GM19240 (cell line): ENCODE data around the gene PODN.
A peak's percentile ranks its signal among the peaks of the same experiment; 100 is the strongest.

Experiments
- DNase-seq: peaks from one replicate; pipeline ENCODE4 v3.0.0; 2011; ENCODE audit warnings: low spot score; ENCODE audit not compliant: insufficient read length

PODN gene, protein sequence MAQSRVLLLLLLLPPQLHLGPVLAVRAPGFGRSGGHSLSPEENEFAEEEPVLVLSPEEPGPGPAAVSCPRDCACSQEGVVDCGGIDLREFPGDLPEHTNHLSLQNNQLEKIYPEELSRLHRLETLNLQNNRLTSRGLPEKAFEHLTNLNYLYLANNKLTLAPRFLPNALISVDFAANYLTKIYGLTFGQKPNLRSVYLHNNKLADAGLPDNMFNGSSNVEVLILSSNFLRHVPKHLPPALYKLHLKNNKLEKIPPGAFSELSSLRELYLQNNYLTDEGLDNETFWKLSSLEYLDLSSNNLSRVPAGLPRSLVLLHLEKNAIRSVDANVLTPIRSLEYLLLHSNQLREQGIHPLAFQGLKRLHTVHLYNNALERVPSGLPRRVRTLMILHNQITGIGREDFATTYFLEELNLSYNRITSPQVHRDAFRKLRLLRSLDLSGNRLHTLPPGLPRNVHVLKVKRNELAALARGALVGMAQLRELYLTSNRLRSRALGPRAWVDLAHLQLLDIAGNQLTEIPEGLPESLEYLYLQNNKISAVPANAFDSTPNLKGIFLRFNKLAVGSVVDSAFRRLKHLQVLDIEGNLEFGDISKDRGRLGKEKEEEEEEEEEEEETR

GRCh38 chr1:53061859-53062707, at the start of gene PODN:
Gene PODN, plus strand, starts transcription at chr1:53062213. Its CDS starts 7,643 bp downstream, at chr1:53069856.
- no peak for DNase-seq

- peak; percentile 82 for DNase-seq
These were observed 47.1 kb upstream of the PODN start for GRCh38 chr1:53014791-53015507.

GRCh38 chr1:53015508-53015860, 46.5 kb upstream of the PODN start:
- DNase-seq = no peak

DNA sequence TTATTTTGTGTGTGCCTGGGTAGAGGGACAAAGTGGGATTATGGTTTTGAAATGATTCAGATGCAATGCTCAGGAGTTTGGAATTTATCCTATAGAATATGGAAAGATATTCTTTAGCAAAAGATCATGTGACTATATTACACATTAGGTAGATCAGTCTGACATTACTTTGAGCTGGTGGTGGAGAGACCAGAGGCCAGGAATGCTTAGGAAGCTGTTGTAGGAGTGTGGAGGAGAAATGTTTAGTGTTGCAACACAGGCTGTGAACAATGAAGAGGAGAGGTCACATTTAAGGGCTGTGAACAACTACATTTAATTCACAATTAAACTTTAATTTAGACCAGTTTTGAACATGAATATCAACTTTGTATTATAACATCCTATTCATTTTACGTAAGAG, 45.3 kb upstream of the PODN start:
- DNase-seq = no peak

DNA sequence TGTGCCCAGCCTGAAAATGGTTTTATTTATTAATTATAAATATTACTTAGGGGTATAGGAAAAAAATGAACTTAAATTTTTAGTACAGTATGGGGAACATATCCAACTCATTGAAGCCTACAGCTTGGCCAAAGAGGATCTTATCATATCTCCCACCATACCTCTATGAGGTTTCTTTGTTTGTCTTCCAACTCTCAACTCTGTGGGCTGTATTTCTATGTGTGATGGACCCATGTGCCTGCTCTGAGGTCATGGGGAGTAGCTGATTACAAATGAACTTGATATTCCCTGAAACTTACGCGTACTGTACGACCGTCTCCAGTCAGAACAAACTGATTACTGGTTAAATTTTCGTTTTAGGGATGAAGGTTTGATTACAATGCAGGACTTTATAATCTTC, 41.4 kb upstream of the PODN start:
- no peak for DNase-seq

GRCh38 chr1:53022179-53022578, 39.8 kb upstream of the PODN start:
- no peak for DNase-seq

DNA sequence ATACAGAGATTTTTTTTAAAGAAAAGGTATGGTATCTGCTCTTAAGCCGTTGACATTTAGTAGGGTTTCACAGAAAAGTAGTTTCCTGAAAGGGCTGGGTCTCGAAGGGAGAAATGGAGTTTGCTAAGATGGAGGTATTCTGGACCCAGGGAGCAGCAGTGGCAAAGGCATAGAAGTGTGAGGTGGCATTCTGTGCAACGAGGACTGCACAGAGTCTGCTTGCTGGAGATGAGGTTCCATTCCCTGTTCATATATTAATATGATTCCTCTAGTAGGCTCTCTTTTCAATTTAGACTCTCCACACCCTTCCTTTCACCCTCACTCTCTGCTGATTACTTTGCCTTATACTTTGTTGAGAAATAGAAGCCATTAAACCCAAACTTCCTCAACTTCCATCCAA, 38.5 kb upstream of the PODN start:
- DNase-seq = no peak

DNA sequence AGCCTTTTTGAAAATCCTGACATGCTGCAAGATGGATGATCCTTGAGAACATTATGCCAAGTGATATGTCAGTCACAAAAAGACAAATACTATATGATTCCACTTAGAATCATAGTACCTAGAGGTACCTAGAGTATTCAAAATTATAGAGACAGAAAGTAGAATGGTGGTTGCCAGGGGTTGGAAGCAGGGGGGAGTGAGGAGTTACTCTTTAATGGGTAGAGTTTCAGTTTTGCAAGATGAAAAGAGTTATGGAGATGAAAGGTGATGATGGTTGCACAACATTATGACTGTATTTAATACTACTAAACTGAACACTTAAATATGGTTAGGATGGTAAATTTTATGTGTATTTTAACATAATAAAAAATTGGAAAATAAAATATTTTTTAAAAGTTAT, 37.9 kb upstream of the PODN start:
- no peak for DNase-seq

GRCh38 chr1:53025034-53025768, 36.8 kb upstream of the PODN start:
- no peak for DNase-seq

GRCh38 chr1:53025769-53026112, 36.3 kb upstream of the PODN start:
- DNase-seq = no peak

DNA sequence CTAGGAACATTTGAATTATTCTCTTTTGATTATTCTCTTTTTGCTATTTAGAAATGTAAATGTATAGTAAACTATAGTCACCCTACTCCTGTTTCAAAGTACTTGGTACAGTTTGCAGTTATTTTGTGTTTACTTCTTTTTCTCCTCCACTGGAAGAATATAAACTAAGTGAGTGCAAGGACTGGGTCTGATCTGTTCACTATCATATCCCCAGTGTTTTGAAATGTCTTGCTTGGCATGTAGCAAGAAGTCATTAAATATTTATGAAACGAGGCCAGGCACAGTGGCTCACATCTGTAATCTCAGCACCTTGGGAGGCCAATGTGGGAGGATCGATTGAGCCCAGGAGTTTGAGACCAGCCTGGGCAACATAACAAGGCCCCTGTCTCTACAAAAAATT, 35.8 kb upstream of the PODN start:
- no peak for DNase-seq

DNA sequence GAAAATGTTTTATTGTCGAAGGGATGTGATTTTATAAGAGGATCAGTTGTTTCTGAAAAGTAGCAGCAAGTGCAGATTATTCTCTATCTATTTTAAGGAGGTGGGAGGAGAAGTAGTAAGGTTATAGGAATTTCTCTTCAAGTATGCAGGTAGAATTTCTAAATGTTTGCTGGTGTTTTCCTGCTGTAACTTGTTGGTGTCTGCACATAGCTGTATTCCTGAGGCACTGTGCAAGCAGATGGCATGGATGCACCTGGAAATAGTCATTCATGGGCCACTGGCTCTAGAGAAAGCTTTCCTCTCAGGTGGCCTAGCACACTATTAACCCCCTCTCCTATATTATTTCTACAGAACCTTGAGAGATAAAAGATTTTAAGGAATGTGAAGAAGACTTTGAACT, 30.3 kb upstream of the PODN start:
- no peak for DNase-seq

DNA sequence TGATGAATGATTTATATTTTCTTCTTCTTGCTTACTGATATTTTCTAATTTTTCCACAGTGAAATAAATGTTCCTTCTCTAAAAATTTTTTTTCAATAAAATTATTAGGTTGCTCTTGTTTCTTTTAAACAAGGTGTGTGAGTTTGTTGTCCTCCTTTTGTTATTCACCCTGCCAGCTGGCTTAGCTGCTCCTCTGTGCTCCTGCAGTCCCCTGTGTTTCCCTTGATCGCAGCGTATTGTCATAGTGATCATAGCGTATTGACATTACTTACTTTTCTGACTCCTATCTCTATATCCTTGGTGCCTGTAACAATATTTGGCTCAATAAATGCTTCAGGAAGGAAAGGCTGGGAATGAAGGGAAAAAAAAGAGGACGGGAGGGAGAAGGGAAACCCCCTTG, 24.9 kb upstream of the PODN start:
- no peak for DNase-seq

GRCh38 chr1:53038566-53038965, 23.4 kb upstream of the PODN start:
- no peak for DNase-seq

DNA sequence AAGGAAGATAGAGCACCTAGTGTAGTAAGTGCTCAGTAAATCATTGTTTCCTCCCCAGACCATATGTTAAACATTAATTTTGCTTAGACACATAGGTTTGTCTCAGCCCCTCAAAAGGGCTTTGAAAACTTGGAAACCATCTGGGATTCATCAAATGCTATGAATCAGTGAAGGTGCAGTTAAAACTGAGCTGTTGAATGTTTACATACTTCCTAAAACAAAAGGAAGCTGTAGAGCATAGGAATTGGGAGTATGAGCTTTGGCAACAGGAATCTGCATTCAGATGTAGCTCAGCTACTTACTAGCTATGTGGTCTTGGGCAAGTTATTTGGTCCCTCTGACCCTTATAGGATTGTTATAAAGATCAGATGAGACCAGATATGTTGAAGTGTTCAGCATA, 18.7 kb upstream of the PODN start:
- DNase-seq = no peak

- no peak for DNase-seq
These were observed 17.1 kb upstream of the PODN start for GRCh38 chr1:53044926-53045325.

DNA sequence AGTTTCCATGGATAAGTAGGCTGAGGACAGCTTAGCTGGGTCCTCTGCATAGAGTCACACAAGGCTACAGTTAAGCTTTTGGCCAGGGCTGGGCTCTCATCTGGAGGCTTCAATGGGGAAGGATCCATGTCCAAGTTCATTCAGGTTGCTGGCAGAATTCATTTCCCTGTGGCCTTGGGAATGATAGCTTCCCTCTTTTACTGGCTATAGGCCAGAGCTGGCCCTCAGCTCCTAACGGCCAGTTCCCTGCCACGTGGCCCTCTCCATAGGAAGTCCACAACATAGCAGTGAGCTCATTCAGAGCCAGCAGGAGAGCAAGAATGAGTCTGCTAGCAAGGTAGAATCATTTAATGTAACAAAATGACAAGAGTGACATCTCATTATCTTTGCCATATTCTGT, 15.1 kb upstream of the PODN start:
- DNase-seq = no peak

DNA sequence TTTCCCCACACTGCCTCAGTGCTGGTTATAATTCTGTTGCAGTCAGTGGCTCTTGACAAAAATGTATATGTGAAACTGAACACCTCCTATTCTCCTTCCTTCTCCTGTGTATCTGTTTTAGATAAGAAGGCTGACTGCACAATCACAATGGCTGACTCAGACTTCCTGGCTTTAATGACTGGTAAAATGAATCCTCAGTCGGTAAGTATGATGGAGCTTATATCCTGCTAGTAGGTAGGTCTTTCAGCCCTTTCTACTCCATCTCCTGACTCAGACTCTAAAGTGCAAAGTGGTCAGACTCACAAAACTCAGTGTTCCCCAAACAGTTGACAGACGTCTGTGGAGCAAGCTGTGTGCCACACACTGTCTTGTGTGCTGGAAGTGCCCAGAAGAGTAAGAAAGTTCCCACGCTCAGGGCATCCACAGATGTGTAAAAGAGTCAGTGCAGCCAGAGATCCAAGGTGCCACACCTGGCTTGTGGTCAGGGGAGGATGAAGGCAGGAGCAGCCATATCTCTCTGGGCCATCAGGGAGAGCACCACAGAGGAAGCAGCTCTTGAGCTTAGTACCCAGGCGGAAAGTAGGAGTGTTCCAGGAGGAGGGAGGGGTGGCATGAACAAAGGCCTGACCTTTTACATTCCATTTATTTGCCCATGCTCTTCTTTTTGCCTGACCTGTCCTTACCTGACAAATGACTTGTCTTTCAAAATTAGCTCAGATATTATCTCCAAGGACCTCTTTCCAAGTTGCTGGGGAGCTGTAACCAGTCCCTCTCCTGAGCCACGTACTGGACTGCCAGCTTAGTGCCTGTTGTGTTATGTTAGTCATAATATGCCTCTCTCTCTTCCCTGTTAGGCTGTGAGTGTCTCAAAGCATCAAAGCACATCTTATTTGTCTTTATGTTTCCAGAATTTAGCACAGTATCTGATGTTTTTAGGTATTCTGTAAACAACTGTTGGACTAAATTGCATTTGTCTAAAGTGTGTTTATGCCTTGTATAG, 14.0 kb upstream of the PODN start:
- no peak for DNase-seq

GRCh38 chr1:53048960-53049573, 12.9 kb upstream of the PODN start:
- DNase-seq = no peak
